Measurements from ENCODE around the gene CPSF4. TPM values are rescaled to one million over a fixed set of nuclear protein-coding genes. Genes with fewer than 3 reads are reported as not detected.

Gene CPSF4
- total RNA-seq, 2 experiments from 2014 or later, result 84.4 to 88.6 TPM

DNA sequence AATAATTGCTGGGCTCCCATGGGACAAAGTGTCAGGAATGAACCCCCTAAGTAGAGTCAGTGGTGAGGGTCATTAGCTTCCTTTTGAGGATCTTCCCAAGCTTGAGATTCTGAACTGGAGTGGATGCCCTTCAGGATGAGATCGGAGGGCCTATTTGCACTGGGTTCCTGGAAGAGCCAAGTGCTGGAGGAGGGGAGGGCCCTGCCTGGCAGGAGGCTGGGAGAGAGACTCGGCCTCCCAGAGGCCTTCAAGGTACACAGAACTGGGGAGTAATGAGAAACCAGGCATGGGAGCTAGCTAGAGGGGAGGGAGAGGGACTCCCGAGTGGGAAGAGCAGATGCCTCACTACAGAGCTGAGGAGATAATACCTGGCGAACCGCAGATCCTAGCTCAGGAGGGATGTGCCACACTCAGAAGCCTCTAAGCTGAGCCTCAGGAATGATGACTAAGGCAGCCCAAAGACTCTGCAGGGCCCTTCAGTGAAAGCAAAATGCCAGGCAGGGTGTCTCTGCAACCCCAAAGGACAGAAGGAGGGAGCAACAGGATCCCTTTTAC, 39.8 kb upstream of the CPSF4 start:
- Histone ChIP-seq H4K20me1 (ENCODE audit: insufficient read depth, low read length) (peaks cover 6% of the 10 kb centered on the region), H3K9me2 (ENCODE audit: insufficient read depth, low read length) (no peaks in the 10 kb centered on the region), H3K4me1 (ENCODE audit: insufficient read depth, low read length, poor library complexity, severe bottlenecking) (no peaks in the 10 kb centered on the region), H3K9me3 (ENCODE audit: low read length) (no peaks in the 10 kb centered on the region), H3K36me3 (ENCODE audit: insufficient read depth, low read length) (peaks cover 96% of the 10 kb centered on the region), H3K4me3 (ENCODE audit: low read depth, low read length, poor library complexity, severe bottlenecking) (no peak overlapping the region), H2AFZ (ENCODE audit: low read length) (no peak overlapping the region), H3K27ac (ENCODE audit: low read depth, low read length, poor library complexity, severe bottlenecking) (no peak overlapping the region), H3K4me2 (ENCODE audit: low read length) (no peak overlapping the region), H3K79me2 (ENCODE audit: insufficient read depth, low read depth, low read length) (no peaks in the 10 kb centered on the region)
- intact Hi-C loops (cut with micrococcal nuclease; ENCODE audit: unreplicated experiment), result no loop called here
- no peak for DNase-seq (ENCODE audit: low spot score)
- CTCF ChIA-PET (ENCODE audit: unreplicated experiment), result no interaction called here
- TF ChIP-seq EZH2phosphoT487 (IDR thresholded peaks at IDR 0.05; ENCODE audit: borderline replicate concordance, low read depth, low read length), result no peak
- TF ChIP-seq, protein P1, sequence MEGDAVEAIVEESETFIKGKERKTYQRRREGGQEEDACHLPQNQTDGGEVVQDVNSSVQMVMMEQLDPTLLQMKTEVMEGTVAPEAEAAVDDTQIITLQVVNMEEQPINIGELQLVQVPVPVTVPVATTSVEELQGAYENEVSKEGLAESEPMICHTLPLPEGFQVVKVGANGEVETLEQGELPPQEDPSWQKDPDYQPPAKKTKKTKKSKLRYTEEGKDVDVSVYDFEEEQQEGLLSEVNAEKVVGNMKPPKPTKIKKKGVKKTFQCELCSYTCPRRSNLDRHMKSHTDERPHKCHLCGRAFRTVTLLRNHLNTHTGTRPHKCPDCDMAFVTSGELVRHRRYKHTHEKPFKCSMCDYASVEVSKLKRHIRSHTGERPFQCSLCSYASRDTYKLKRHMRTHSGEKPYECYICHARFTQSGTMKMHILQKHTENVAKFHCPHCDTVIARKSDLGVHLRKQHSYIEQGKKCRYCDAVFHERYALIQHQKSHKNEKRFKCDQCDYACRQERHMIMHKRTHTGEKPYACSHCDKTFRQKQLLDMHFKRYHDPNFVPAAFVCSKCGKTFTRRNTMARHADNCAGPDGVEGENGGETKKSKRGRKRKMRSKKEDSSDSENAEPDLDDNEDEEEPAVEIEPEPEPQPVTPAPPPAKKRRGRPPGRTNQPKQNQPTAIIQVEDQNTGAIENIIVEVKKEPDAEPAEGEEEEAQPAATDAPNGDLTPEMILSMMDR (conservative IDR thresholded peaks at IDR 0.05; ENCODE audit: low read length), result no peak
- POLR2A ChIA-PET, result interaction anchor here (0.8 kb wide), 1 partner anchor 10 kb away, joined by 3 read pairs; the partner anchor contains the start of genes BUD31 and PDAP1
- BruUV-seq (replicated peaks), result no TSS peak

DNA sequence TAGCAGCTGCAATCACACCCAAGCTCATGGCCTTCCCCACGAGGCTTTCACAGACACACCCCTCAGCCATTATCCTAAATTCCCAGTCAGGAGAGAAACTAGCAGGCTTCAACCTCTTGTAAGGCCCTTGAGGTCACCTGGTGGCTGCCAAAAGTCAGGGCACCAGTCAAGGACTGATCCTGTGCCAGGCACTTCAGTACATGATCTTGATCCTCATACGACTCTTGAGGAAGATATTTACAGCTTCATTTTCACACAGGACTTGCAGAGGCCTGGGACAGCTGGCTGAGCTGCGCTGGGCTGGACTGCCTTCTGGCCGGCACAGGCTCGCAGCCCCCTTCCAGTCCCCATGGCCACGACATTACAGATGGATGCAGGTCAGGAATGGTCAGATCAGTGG, 39.1 kb upstream of the CPSF4 start:
- POLR2A ChIA-PET, result interaction anchor here (1.4 kb wide), 1 partner anchor 98 kb away, joined by 3 read pairs; no protein-coding TSS in a partner anchor
- H4K20me1 ChIP-seq (ENCODE audit: insufficient read depth, low read length), result peaks cover 5% of the 10 kb centered on the region
- no peak overlapping the region for H3K27ac ChIP-seq (ENCODE audit: low read depth, low read length, poor library complexity, severe bottlenecking)

DNA sequence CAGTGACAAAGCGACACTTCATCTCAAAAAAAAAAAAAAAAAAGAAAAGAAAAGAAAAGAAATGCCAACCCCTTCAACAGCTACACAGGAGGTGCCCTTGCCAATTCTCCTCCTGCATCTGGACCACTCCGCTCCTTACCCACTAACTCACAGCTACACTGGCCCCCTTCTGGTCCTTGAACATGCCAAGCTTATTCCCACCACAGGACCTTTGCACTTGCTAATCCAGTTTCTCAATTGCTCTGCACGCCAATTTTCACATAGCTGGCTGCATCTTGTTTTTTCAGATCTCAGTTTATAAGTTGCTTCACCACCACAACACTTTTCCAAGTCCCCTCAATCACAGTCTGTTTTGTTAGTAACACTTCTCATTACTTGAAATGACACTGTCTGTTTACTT, 35.9 kb upstream of the CPSF4 start:
- no TSS peak for BruUV-seq (replicated peaks)
- Histone ChIP-seq H4K20me1 (ENCODE audit: insufficient read depth, low read length) (peaks cover 10% of the 10 kb centered on the region; the same call in 1 of the 2 replicates), H3K9me3 (ENCODE audit: low read length) (no peaks in the 10 kb centered on the region), H3K9me2 (ENCODE audit: insufficient read depth, low read length) (no peaks in the 10 kb centered on the region), H2AFZ (ENCODE audit: low read length) (no peak overlapping the region), H3K4me2 (ENCODE audit: low read length) (no peak overlapping the region), H3K36me3 (ENCODE audit: insufficient read depth, low read length) (peaks cover 77% of the 10 kb centered on the region), H3K4me3 (ENCODE audit: low read depth, low read length, poor library complexity, severe bottlenecking) (no peak overlapping the region), H3K27ac (ENCODE audit: low read depth, low read length, poor library complexity, severe bottlenecking) (no peak overlapping the region), H3K4me1 (ENCODE audit: insufficient read depth, low read length, poor library complexity, severe bottlenecking) (peaks cover 20% of the 10 kb centered on the region), H3K79me2 (ENCODE audit: insufficient read depth, low read depth, low read length) (peaks cover 30% of the 10 kb centered on the region)
- no peak for DNase-seq (ENCODE audit: low spot score)
- POLR2A ChIA-PET, result interaction anchor here (0.6 to 0.7 kb wide), 5 partner anchors 12 to 853 kb away, joined by 4 to 5 read pairs (median 4); no protein-coding TSS in a partner anchor
- no peak for TF ChIP-seq EZH2phosphoT487 (IDR thresholded peaks at IDR 0.05; ENCODE audit: borderline replicate concordance, low read depth, low read length)
- TF ChIP-seq, protein P1 (conservative IDR thresholded peaks at IDR 0.05; ENCODE audit: low read length), result no peak
- intact Hi-C loops (cut with micrococcal nuclease; ENCODE audit: unreplicated experiment), result no loop called here
- CTCF ChIA-PET (ENCODE audit: unreplicated experiment), result no interaction called here

More for the DNA sequence above, 39.1 kb upstream of the CPSF4 start:
- no peak overlapping the region for H3K4me3 ChIP-seq (ENCODE audit: low read depth, low read length, poor library complexity, severe bottlenecking)
- no peaks in the 10 kb centered on the region for H3K9me3 ChIP-seq (ENCODE audit: low read length)
- H3K79me2 ChIP-seq (ENCODE audit: insufficient read depth, low read depth, low read length), result no peaks in the 10 kb centered on the region
- intact Hi-C loops (cut with micrococcal nuclease; ENCODE audit: unreplicated experiment), result no loop called here
- H3K4me2 ChIP-seq (ENCODE audit: low read length), result no peak overlapping the region
- no peaks in the 10 kb centered on the region for H3K9me2 ChIP-seq (ENCODE audit: insufficient read depth, low read length)
- BruUV-seq (replicated peaks), result no TSS peak
- H2AFZ ChIP-seq (ENCODE audit: low read length), result no peak overlapping the region
- DNase-seq (ENCODE audit: low spot score), result no peak
- CTCF ChIA-PET (ENCODE audit: unreplicated experiment), result no interaction called here
- peaks cover 96% of the 10 kb centered on the region for H3K36me3 ChIP-seq (ENCODE audit: insufficient read depth, low read length)
- TF ChIP-seq EZH2phosphoT487 (IDR thresholded peaks at IDR 0.05; ENCODE audit: borderline replicate concordance, low read depth, low read length), result no peak
- TF ChIP-seq, protein P1 (conservative IDR thresholded peaks at IDR 0.05; ENCODE audit: low read length), result no peak
- no peaks in the 10 kb centered on the region for H3K4me1 ChIP-seq (ENCODE audit: insufficient read depth, low read length, poor library complexity, severe bottlenecking)
